ENCODE data around the gene MAP7D1. TPM values are rescaled to one million over a fixed set of nuclear protein-coding genes. Genes with fewer than 3 reads are reported as not detected.

MAP7D1 gene
- total RNA-seq, 1 experiment from 2014 or later: 192 TPM

DNA sequence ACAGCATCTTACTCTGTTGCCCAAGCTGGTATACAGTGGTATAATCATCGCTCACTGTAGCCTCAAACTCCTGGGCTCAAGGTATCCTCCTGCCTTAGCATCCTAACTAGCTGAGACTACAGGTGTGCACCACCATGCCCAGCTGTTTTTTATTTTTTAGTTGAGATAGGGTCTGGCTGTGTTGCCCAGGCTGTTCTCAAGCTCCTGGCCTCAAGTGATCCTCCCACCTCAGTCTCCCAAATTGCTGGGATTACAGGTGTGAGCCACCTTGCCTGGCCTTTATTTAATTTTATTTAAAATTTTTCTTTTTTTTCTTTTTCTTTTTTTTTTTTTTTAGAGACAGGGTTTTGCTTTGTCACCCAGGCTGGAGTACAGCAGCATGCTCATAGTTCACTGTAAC lies 9.2 kb downstream of the MAP7D1 start:
- CTCF ChIA-PET: no interaction called here
- Histone ChIP-seq H3K4me3 (ENCODE audit: low read depth, low read length, poor library complexity, severe bottlenecking) (no peak overlapping the region), H3K27ac (ENCODE audit: low read depth, low read length, poor library complexity, severe bottlenecking) (no peak overlapping the region), H3K4me1 (ENCODE audit: insufficient read depth, low read length, poor library complexity, severe bottlenecking) (peaks cover 21% of the 10 kb centered on the region), H3K36me3 (ENCODE audit: insufficient read depth, low read length, poor library complexity, severe bottlenecking) (no peaks in the 10 kb centered on the region), H3K9me3 (ENCODE audit: low read depth, low read length, poor library complexity, severe bottlenecking) (no peaks in the 10 kb centered on the region), H3K27me3 (replicated peaks; ENCODE audit: insufficient read depth, low read depth, low read length, poor library complexity) (no peaks in the 10 kb centered on the region)
- intact Hi-C loops (cut with micrococcal nuclease; ENCODE audit: unreplicated experiment): no loop called here
- no peak for TF ChIP-seq EZH2 (IDR thresholded peaks at IDR 0.05; ENCODE audit: borderline replicate concordance, low read depth, low read length, poor library complexity, severe bottlenecking)
- TF ChIP-seq, protein P1, sequence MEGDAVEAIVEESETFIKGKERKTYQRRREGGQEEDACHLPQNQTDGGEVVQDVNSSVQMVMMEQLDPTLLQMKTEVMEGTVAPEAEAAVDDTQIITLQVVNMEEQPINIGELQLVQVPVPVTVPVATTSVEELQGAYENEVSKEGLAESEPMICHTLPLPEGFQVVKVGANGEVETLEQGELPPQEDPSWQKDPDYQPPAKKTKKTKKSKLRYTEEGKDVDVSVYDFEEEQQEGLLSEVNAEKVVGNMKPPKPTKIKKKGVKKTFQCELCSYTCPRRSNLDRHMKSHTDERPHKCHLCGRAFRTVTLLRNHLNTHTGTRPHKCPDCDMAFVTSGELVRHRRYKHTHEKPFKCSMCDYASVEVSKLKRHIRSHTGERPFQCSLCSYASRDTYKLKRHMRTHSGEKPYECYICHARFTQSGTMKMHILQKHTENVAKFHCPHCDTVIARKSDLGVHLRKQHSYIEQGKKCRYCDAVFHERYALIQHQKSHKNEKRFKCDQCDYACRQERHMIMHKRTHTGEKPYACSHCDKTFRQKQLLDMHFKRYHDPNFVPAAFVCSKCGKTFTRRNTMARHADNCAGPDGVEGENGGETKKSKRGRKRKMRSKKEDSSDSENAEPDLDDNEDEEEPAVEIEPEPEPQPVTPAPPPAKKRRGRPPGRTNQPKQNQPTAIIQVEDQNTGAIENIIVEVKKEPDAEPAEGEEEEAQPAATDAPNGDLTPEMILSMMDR (conservative IDR thresholded peaks at IDR 0.05; ENCODE audit: low read depth, low read length): no peak
- POLR2A ChIA-PET (ENCODE audit: low non-redundant PET): no interaction called here
- DNase-seq (ENCODE audit: low spot score): no peak
- no TSS peak for BruUV-seq (replicated peaks)

DNA sequence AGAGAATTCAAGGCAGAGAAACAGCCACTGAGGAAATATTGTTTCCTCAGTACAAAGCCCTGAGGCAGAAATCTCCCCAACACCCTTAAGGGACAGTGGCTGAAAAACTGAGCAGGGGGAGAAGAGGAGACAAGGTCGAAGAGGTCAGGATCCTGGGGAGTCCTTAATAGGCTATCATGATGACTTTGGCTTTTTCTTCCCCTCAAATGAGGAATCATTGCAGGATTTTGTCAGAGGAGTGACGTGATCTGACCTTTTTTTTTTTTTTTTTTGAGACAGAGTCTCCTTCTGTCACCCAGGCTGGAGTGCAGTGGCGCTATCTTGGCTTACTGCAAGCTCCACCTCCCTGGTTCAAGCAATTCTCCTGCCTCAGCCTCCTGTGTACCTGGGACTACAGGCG lies 10.2 kb downstream of the MAP7D1 start:
- no peak for DNase-seq (ENCODE audit: low spot score)
- Histone ChIP-seq H3K4me1 (ENCODE audit: insufficient read depth, low read length, poor library complexity, severe bottlenecking) (peaks cover 11% of the 10 kb centered on the region), H3K27me3 (replicated peaks; ENCODE audit: insufficient read depth, low read depth, low read length, poor library complexity) (no peaks in the 10 kb centered on the region), H3K9me3 (ENCODE audit: low read depth, low read length, poor library complexity, severe bottlenecking) (no peaks in the 10 kb centered on the region), H3K36me3 (ENCODE audit: insufficient read depth, low read length, poor library complexity, severe bottlenecking) (peaks cover 3% of the 10 kb centered on the region), H3K4me3 (ENCODE audit: low read depth, low read length, poor library complexity, severe bottlenecking) (no peak overlapping the region), H3K27ac (ENCODE audit: low read depth, low read length, poor library complexity, severe bottlenecking) (no peak overlapping the region)
- CTCF ChIA-PET: no interaction called here
- POLR2A ChIA-PET (ENCODE audit: low non-redundant PET): no interaction called here
- intact Hi-C loops (cut with micrococcal nuclease; ENCODE audit: unreplicated experiment): no loop called here
- no TSS peak for BruUV-seq (replicated peaks)
- TF ChIP-seq, protein P1 (conservative IDR thresholded peaks at IDR 0.05; ENCODE audit: low read depth, low read length): no peak
- TF ChIP-seq EZH2 (IDR thresholded peaks at IDR 0.05; ENCODE audit: borderline replicate concordance, low read depth, low read length, poor library complexity, severe bottlenecking): no peak

DNA sequence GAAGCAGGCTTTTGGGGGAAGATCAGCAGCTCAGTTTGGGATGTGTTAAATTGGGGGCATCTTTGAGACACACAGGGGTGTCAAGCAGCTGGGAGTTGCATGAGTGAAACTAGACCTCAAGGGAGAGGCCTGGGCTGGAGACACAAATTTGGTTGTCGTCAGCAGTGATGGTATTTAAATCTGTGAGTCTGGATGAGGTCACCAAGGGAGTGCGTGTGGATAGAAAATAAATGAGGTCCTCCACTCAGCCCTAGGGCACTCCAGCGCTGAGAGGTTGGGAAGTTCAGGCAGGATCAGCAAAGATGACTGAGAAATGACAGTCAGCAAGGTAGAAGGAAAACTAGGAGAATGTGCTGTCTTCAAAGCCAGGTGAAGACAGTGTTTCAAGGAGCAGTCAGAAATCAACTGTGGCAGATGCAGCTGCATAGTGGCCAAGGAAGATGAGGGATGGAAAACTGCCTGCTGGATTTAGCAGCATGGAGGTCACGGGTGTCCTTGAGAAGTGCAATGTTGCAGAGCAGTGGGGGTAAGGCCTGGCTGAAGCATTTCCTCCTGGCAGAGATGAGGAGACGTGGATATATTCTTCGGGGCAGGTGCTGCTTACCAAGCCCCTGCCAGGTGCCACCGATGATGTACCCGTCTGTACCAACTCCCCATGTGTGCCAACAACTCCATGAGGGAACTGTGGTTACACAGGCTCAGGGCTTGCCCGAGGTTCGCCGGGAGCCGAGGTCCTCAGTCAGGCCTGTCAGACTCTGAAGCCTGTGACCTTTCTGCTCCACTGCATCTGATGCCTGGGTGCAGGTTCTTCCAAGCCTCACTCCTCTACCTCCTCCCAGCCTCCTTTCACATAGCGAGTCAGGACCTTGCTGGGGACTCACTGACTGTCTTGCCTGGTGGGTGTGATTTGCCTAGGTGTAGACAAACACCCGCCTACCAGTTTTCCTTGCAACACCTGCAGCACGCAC lies 11.3 kb downstream of the MAP7D1 start:
- H3K36me3 ChIP-seq (ENCODE audit: insufficient read depth, low read length, poor library complexity, severe bottlenecking): peaks cover 14% of the 10 kb centered on the region
- POLR2A ChIA-PET (ENCODE audit: low non-redundant PET): no interaction called here

More for the DNA sequence above, 11.3 kb downstream of the MAP7D1 start:
- Histone ChIP-seq H3K4me1 (ENCODE audit: insufficient read depth, low read length, poor library complexity, severe bottlenecking) (peaks cover under 1% of the 10 kb centered on the region), H3K9me3 (ENCODE audit: low read depth, low read length, poor library complexity, severe bottlenecking) (no peaks in the 10 kb centered on the region), H3K27ac (ENCODE audit: low read depth, low read length, poor library complexity, severe bottlenecking) (no peak overlapping the region), H3K27me3 (replicated peaks; ENCODE audit: insufficient read depth, low read depth, low read length, poor library complexity) (no peaks in the 10 kb centered on the region), H3K4me3 (ENCODE audit: low read depth, low read length, poor library complexity, severe bottlenecking) (no peak overlapping the region)
- CTCF ChIA-PET: no interaction called here
- DNase-seq (ENCODE audit: low spot score): no peak
- TF ChIP-seq, protein P1 (conservative IDR thresholded peaks at IDR 0.05; ENCODE audit: low read depth, low read length): no peak
- no peak for TF ChIP-seq EZH2 (IDR thresholded peaks at IDR 0.05; ENCODE audit: borderline replicate concordance, low read depth, low read length, poor library complexity, severe bottlenecking)
- BruUV-seq (replicated peaks): no TSS peak
- intact Hi-C loops (cut with micrococcal nuclease; ENCODE audit: unreplicated experiment): no loop called here

Data from A673 (cell line).